ENCODE measurements around the gene MBOAT1. TPM values are rescaled to one million over a fixed set of nuclear protein-coding genes. Genes with fewer than 3 reads are reported as not detected.

Gene MBOAT1
- total RNA-seq, 1 experiment from 2014 or later: 22.0 TPM

GRCh38 chr6:20055916-20056315, 156.4 kb downstream of the MBOAT1 start:
- H3K4me2 ChIP-seq: no peak overlapping the region
- H4K20me1 ChIP-seq (ENCODE audit: insufficient read depth): no peaks in the 10 kb centered on the region
- no peak for TF ChIP-seq EZH2 (IDR thresholded peaks at IDR 0.05; ENCODE audit: low read depth)
- no peak for TF ChIP-seq CTCF (conservative IDR thresholded peaks at IDR 0.05)
- no TSS peak for BruUV-seq (replicated peaks)
- H3K27me3 ChIP-seq (ENCODE audit: insufficient read depth, low read depth): no peaks in the 10 kb centered on the region
- no peak overlapping the region for H3K27ac ChIP-seq
- H3K79me2 ChIP-seq (ENCODE audit: low read depth): no peaks in the 10 kb centered on the region
- no peaks in the 10 kb centered on the region for H3F3A ChIP-seq (ENCODE audit: insufficient read depth, low read depth)
- ChIA-PET POLR2A (ENCODE audit: unreplicated experiment) (no interaction called here), CTCF (interaction anchor here (1.3 kb wide), 1 partner anchor 1031 kb away, joined by 6 read pairs; no protein-coding TSS in a partner anchor)
- no peaks in the 10 kb centered on the region for H3K9me2 ChIP-seq (ENCODE audit: insufficient read depth)
- H2AFZ ChIP-seq: no peak overlapping the region
- intact Hi-C loops (cut with micrococcal nuclease; ENCODE audit: unreplicated experiment): loop anchor here (1.0 to 5.0 kb wide), 6 partner anchors 203 to 1529 kb away; no protein-coding TSS in a partner anchor
- no peaks in the 10 kb centered on the region for H3K36me3 ChIP-seq (ENCODE audit: low read depth)
- H3K4me3 ChIP-seq: no peak overlapping the region
- H3K9me3 ChIP-seq (ENCODE audit: insufficient read depth, low read depth): no peaks in the 10 kb centered on the region
- no peak for DNase-seq
- no peaks in the 10 kb centered on the region for H3K4me1 ChIP-seq (replicated peaks; ENCODE audit: insufficient read depth)

Other genes starting within 250 kb of the MBOAT1 start
- 15.7 and 20.0 TPM in 2 replicates for gene E2F3, start 189.4 kb upstream of the MBOAT1 start, total RNA-seq (2021)